Hepatic stellate cell (primary cell): Measurements from ENCODE around the gene NEURL1B.

ENCODE experiments used
- DNase-seq: peaks from one replicate; pipeline ENCODE4 v3.0.0; 2011; ENCODE audit warnings: low spot score

The NEURL1B gene

DNA sequence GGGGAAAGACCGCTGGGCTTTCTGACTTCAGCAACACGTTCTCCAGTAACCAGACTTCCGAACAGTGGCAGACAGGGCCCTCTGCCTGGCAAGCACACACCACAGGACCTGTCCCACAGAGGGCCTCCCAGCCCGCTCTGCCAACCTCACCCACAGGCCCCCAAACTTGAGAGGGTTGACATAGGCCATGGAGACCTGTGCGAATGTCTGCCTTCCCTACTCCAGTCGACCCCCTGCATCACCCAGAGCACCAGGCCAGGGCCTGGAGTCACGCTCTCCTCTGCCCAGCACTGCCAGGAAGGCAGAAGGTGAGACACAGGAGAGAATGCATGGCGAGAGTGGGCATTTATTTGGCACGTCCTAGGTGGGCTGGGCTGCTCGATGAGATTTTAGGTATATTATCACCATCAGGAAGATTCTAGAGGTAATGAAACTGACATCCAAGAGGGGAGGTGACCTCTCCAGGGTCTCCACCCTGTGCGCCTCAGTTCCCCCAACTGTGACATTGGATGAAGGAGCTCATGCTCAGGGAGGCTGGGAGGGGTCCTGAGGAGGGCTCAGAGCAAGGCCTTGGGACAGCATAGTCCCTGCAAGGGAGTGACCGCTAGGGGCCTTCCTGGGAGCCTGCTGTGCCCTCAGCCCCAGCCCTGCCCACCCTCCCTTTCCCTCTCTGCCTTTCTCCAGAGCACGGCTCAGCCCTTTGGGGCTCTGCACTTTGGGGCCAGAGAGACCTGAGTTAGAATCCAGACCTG lies 75.0 kb downstream of the NEURL1B start:
- no peak for DNase-seq

DNA sequence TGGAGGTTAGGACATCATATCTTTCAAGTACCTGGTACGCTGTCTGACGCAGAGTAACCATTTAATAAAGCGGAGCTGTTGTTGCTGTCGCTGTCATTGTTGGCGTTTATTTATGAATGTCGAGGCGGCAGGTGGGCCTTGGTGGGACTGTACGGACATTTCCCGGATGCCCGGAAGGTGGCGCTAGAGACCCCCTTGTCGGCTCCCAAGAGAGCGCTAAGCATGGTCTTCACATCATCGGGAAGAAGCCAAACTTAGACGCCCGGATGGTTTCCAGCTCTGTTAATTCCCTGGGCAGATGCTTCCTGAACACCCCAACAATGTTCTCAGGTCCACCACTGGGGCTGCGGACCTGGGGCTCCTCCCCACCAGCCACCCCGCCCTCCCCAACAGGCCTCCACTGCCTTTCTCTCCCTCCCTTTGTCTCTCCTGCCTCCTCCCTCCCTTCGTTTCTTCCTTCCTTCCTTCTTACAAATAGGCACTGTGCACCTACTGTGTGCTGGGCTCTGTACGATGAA lies 75.8 kb downstream of the NEURL1B start:
- peak; percentile 84 for DNase-seq

DNA sequence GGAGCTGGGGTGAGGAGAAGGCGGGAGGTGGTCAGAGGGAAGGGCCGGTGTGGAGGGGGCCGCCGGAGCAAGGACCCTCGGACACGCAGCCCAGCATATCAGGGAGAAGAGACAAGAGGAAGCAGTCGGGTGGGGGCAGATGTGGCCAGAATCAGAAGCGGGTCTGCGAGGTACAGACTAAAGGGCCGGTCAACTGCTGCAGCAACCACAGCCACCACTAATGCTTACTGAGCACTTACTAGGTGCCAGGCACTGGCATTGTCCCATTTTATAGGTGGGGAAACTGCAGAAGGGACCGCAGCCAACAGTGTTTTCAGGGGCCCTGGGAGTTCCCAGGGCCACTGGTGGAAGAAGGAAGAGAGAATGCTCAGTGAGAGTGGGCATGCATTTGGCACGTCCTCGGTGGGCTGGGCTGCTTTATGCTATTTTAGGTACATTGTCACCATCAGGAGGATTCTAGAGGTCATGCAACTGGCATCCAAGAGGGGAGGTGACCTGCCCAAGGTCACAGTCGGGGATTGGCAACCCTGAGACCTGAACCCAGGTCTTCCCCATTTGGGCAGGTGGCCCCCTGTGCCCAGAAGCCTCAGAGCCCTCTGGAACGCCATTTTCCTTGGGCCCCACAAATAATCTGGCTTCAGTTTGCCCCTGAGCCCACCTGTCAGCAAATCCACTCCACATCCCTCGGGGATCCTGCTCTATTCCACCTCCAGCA lies 76.6 kb downstream of the NEURL1B start:
- DNase-seq, result no peak

DNA sequence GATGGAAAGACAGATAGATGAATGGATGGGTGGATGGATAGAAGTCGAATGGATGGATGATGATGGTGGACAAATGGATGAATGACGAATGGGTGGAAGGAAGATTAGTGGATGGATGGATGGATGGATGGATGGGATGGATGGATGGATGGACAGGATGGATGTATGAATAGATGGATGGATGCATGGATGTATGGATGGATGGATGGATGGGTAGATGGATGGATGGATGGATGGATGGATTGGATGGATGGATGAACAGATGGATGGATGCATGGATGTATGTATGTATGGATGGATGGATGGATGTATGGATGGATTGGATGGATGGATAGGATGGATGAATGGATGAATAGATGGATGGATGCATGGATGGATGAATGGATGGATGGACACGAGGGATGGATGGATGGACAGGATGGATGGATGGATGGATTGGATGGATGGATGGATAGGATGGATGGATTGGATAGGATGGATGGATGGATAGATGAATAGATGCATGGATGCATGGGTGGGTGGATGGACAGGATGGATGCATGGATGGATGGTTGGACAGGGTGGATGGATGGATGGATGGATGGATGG lies 77.6 kb downstream of the NEURL1B start:
- DNase-seq, result no peak

DNA sequence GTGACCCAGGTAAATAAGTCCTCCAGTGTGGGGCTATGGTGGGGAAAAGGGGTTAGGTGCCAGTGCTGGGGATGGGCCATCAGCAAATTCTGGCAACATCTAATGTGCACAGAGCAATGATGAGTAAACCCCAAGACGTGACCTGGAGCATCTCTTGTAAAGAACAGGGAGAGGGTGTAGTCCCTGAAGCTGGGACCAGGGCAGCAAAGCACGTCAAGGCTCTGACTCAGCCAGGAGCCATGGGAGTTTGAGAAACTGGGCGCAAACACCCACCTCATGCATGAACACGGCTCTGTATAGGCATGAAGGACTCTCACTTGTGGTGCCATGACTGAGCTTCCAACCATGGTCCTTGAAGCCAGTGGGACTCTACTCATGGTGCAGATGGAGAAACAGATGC lies 78.1 kb downstream of the NEURL1B start:
- no peak for DNase-seq

DNA sequence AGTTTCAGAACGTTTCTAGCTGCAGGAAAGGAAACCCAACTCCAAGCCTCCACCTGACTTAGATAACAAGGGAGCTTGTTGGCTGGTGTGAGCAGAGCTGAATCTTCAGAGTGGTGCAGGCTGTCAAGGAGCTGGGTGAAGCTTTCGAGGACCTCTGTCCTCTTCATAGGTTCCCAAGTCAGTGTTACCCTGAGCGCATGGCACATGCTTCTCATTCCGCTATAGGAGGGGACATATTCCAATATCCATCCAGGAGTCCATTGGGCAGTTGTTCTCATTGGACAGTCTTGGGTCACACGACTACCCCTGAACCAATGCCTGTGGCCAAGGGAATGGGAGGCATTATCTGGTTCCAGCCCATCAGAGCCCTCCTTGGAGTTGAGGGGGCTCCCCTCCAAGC lies 79.6 kb downstream of the NEURL1B start:
- DNase-seq, result no peak

DNA sequence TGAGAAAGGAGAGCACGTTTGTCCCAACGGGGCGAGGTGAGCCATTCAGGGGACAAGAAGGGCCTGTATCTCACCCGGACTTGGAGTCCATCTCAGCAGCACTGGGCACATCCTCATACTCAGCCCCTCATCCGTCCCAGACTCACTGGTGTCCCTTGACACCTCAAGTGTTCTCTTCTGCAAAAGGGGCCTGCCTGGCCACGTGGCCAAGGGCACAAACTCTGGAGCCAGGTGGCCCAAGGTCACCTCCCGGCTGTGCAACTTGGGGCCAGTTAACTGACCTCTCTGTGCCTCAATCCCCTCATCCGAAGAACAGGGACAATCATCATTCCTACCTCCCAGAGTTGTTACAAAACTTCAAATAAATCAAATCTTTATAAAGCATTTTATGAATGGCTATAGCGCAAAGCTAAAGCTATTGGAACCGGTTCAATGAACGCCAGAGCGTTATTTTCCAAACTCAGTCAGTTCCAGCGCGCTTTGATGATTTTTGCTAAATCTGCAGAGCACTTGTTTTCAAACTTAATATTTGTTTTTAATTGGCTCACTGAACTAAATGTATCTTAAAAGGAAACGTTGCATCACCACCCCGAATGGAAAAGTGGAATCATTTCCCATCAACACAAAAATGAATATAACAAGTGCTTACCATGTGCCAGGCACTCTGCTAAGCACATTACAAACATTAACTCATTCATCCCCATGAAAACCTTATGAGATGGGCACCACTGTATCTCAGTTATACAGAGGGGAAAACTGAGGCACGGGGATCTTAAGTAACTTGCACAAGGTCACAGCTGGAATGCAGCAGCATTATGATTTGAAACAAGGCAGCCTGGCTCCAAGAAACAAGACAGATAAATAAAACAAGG lies 80.6 kb downstream of the NEURL1B start:
- no peak for DNase-seq

DNA sequence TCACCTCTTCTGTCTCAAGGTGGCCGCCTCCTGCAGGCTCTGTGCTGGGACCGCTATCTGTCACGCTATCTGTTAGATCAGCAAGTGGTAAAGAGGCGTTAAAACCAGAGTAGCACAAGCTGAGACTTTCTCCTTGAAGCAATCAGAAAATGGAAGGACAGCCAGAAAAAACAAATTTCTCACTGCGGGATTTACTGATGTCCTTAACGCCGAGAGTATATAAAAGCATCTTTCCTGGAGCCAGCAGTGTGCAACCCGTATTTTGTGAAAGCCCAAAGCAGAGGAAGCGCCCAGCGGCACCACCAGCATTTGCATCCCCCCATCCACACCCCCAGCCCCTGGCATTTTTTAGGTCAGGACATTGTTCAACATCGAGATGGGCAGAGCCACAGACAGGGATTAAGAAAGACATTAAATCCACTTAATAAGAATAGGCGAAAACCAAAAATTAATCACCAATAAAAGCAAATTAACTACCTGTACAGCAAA lies 81.3 kb downstream of the NEURL1B start:
- DNase-seq, result no peak

DNA sequence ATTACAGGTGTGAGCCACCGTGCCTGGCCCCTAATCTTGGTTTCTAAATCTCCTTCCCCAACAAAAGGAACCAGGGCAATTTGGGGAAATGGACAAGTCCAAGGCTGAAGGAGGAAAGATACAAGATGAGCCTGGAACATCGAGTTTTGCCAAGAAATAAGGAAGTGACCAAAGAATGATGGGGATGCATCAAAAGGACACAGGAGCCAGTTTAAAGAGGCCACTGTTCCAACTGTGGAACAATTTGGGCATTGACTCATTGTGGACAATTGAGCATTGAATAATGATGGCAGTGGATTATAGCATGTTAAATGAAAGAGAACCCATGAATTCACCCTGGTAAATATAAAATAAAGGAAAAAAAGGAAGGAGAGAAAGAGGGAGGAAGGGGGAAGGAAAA lies 82.4 kb downstream of the NEURL1B start:
- no peak for DNase-seq

DNA sequence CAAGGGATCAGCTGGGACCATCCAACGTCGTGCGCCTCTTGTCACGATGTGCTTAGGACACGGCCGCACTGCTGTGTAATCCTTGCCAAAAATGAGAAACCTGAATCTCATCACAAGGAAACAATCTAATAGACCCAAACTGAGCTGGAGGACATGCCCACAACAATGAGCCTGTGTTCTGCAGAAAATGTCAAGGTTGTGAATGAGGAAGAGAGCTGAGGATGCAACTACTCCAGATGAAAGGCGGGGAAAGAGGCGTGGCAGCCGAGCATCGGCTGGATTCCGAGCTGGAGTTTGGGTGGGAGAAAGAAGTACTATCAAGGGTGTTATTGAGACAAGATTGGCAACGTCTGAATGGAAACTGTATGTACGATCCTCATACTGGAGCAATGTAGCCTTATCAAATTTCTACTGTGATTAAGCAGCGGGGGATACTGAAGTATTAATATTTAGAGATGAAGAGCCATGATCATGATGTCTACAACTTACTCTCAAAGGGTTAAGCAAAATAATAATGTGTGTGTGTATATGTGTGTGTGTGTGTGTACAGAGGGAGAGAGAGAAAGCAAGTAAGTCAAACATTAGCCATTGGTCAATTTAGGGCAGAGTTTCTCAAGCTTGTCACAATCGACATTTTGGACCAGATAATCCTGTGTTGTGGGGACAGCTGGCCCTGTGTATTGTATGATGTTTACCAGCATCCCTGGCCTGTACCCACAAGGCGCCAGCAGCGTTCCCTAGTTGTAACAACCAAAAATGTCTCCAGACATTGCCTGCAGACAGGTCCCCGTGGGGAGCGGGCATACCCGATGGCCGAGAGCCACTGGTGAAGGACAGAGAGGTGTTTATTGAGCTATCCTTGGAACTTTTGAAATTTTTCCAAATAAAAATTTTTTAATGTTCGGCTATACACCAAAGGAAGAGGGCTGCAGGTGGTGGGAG lies 83.5 kb downstream of the NEURL1B start:
- DNase-seq, result no peak

DNA sequence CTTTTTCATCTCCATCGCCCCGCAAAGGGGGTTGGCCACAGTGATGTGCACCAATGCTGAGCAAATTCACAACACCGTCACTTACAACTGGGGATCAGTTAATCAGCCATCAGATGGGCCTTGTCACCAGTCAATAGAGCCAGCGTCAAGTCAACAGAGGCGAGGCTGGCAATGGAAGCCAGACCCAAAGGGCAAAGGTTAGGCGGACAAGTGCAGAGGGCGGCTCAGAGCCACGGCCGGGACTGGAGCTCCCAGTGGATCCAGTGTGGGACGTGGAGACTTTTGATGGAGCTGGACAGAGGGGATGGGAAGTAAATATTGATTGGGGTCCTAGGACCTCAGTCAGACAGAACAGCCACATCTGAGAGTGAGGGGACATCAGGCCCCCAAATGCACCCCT lies 84.2 kb downstream of the NEURL1B start:
- DNase-seq, result no peak

DNA sequence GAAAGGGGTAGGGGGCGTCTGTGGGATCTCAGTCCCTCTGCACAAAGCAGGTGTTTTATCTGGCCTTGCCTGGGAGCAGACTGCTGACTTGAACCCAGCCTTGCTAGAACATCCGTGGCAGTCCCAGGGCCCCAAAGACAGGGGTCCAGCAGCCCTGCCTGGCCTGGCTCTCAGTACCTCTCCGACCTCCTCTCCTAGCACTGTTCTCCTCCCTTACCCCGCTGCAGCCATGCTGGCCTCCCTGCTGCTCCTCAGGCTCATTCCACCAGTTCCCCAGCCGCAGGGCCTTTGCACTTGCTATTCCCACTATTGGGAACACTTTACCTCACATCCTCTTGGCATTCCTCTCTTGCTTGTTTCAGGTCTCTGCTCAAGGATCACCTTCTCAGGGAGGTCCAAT lies 84.7 kb downstream of the NEURL1B start:
- no peak for DNase-seq

DNA sequence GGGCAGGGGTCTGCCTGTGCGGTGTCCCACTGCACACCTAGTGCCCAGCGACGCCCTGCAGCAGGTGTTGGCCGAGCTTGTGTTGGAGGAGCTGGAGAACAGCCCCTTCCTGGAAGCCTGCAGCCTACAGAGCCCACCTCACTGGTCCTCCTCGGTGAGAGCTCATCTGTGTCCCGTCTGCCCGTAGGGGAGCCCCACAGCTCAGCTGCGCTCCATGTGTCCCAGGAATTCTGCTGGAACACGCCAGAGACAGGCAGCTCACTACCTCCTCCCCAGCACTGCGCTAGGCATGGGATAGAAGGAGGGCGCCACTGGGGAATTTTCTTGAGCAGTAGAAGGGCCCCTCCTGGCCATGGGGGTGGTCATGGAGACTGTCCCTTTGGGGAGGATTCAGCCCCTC lies 85.9 kb downstream of the NEURL1B start:
- no peak for DNase-seq

DNA sequence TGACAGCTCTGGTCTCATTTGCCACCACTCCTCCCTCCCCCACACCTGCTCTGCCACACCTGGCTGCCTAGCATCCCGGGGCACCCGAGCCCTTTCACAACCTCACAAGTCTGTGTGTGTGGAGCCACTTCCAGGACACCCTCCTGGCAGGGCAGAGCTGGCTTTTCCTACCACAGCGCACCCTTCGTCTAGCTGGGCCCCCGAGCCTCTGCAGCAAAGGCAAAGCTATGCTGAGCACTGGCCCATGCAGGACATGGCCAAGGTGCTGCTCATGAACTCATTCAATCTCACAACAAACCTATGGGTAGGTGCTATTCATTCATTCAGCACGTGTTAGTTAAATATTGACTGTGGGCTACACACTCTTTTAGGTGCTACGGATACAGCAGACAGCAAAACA lies 86.5 kb downstream of the NEURL1B start:
- DNase-seq, result no peak

DNA sequence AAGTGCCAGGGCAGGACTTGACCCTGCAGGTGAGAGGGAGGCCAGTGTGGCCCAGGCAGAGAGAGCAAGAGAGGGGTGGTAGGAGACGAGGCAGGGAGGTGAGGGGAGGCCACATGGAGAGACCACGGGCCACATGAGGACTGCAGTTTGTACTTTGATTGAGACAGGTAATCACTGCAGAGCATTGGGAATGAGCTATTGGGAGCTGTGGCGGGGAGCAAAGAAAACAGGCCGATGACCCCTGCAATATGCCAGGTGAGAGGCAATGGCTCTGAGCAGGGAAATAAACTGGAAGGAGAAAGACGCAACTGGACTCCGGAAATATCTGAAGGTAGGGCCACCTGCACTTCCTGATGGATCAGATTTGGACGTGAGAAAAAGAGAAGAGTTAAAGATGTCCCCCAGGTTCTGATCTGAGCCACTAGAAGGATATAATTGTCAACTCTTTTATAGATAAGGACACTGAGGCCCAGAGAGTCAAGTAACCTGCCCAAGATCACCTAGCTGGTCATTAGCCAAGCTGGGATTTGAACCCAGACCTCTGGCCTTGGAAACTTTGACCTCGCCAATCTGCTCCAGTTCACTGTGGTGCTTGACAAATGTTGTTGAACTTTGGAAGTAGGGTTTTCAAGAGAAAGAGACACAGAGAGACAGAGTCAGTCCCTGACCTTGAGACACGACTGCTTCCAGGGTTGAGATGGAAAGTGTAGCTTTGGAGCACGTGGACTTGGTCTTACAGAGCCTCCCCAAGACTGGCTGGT lies 87.6 kb downstream of the NEURL1B start:
- DNase-seq, result no peak

DNA sequence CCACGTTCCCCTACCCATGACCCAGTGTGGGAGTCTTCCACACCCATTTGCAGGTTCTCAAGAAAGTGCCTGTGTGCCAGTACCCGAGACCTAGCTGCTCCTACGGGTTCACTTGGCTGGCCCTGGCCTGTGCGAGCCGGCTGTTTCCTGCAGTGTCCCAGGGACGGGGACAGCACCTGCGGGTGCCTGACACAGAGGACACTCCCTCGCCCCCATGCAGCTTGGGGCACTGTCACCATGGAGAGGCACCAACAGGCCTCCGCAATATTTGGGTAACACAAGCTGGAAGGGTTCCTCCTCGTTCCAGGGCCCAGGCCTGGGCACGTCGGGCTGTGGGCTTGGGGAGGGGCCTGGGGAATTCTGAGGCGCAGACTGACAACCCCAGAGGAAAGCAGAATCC lies 88.5 kb downstream of the NEURL1B start:
- DNase-seq, result no peak

DNA sequence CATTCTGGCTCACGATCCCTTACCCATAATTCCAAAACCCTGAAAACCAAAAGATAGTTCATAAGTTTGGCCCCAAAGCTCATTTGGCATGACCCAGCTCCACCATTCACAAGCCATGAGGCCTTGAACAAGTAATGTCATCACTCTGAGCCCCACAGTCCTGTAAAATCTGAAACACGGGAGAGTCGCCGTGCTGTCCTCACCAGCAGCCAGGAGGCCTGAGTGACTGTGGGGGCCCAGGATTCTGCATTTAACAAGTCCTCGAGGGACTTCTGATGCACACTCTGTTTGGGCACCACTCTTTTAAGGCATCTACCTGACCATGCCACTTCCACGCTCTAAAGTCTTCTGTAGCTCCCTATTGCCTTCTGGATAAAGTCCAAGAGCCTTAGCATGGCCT lies 89.2 kb downstream of the NEURL1B start:
- DNase-seq, result no peak

DNA sequence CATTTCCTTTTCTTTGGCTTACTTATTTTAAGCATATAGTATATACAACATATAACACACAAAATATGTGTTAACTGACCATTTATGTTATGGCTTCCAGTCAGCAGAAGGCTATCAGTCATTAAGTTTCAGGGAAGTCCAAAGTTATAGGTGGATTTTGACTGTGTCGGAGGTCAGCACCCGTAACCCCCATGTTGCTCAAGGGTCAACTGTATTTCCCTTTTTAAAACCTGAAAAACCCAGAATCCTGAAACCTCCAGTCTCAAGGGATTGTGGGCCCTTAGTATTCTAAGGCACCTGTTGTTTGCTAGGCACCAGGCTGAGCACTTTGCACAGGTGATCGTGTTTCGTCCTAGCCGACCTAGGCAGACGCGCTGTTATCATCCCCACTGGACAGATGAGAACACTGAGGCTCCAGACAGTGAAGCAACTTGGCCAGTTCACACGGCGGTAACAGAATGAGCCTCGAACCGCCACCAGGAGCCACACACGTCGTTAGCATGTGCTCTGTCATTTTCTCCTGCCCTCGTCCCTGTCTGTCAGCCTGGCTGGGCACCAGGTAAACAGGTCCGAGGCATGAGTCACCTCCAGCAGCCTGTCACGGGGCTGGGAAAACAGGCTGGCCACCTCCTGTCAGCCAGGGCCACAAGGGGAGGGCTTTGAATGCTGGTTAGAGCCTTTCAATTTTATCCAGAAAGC lies 90.1 kb downstream of the NEURL1B start:
- no peak for DNase-seq

DNA sequence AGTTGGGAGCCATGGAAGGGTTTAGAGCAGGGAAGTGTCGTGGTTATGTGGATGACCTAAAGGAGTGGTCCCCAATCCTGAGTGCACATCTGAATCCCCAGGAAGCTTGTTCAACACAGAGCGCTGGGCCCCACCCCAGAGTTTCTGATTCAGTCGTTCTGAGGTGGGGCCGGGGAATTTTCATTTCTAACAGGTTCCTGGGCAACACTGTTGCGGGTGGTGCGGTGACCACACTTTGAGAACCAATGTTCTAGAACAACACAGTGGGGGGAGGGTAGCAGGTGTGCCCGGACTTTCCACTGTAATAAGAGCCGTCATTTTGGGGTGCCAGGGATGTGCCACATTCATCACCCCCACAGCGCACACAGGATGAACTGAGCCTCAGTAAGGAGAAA lies 90.6 kb downstream of the NEURL1B start:
- DNase-seq, result no peak
